ENCODE data around the gene IL12RB2. TPM values are rescaled to one million over a fixed set of nuclear protein-coding genes. Genes with fewer than 3 reads are reported as not detected.

The IL12RB2 gene
- polyA plus RNA-seq (ENCODE audit: insufficient read length in 4 of 4): under 1 TPM; 0.40 to 0.73 (median 0.51) TPM

DNA sequence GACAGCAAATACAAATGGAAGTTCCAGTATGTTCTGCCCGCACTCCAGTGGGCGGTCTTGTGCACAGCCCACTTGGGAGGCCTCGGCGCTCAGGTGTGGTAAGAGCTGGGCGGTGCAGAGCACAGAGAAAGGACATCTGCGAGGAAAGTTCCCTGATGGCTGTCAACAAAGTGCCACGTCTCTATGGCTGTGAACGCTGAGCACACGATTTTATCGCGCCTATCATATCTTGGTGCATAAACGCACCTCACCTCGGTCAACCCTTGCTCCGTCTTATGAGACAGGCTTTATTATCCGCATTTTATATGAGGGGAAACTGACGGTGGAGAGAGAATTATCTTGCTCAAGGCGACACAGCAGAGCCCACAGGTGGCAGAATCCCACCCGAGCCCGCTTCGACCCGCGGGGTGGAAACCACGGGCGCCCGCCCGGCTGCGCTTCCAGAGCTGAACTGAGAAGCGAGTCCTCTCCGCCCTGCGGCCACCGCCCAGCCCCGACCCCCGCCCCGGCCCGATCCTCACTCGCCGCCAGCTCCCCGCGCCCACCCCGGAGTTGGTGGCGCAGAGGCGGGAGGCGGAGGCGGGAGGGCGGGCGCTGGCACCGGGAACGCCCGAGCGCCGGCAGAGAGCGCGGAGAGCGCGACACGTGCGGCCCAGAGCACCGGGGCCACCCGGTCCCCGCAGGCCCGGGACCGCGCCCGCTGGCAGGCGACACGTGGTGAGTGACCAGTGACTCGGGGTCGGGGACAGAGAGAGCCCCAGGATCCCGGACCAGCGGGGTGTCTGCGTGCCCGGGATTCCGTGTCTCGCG lies at the start of gene IL12RB2:
TSS of gene IL12RB2 (plus strand) at position 623 of the 810 bp plus-strand sequence. CDS start 12,496 bp downstream, outside the sequence.
- DNase-seq (ENCODE audit: low read depth in 4 of 4, low spot score in 3 of 4): peak in 3 of 4 donors; percentile 8 to 16 (median 14)

- DNase-seq (ENCODE audit: low read depth in 4 of 4, low spot score in 3 of 4): no peak
These were observed 46.0 kb upstream of the IL12RB2 start for GRCh38 chr1:67261680-67262079.

DNA sequence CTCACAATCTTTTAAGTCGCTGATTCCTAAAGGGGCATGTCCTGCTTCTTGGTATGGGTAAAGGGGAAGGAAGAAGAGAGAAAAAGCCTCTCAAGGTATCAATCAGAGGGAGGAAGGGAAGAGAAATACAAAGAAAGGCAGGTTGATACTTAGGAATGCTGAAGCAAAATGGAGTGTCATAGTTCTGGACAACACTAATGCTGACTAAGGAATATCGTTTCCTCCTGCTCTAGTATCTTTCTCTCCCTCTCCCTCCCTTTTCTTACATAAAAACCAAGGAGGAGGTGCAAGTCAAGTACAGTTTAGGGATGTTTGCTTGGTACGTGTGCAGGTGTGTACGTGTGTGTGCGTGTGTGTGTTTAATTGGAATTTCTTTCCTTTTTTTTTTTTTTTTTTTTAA lies 44.9 kb upstream of the IL12RB2 start:
- no peak for DNase-seq (ENCODE audit: low read depth in 4 of 4, low spot score in 3 of 4)

DNA sequence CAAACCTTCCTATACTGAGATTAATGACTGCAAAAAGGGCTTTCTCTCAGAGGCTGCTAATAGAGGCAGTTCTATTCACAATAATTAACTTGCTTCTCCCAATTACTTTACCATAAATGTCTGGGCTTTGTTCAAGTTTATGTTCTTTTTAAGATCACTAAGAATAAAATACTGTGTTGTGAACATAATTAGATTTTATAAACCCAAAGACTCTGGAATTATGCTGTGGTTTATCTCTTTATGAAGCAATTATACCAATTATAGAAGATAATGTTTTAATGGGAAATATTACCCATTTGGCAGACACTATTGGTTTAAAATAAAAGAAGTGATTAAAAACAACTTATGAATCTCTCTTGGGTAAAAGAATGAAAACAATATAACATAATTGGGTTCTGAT lies 43.5 kb upstream of the IL12RB2 start:
- no peak for DNase-seq (ENCODE audit: low read depth in 4 of 4, low spot score in 3 of 4)

DNA sequence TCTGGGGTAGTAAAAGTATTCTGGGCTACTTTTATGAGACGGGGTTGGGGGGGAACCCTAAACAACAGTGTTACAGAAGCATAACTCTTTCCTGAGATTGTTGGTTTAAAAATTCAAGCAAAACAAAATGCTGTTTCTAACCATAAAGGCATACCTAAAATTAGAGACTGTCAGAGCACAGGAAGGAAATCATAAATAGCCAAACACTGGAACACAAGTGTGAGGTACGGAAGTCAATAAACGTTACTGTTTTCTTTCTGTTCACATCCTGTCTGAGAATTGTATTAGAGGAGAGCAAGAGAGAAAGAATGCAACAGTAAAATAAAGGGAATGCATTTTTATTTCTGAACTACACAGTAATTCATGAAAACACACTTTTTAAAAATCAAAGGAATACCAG lies 42.8 kb upstream of the IL12RB2 start:
- no peak for DNase-seq (ENCODE audit: low read depth in 4 of 4, low spot score in 3 of 4)

DNA sequence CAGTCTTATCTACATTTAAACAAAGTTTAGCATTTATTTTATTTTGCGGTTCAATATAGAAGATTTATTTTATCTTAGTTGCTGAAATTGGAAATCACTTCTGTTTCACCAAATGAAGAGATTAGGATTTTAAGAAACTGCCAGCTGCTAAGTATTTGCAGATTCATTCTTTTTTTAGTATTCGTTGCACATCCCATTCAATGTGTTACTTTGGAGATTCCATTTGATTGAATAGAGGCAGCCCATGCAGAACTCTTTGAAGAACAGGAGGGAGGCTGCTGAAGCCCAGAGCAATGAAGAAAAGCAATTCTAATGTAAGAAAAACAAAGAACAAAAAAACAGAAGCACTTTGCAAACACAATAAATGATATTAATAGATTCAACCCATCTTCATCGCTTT lies 38.6 kb upstream of the IL12RB2 start:
- no peak for DNase-seq (ENCODE audit: low read depth in 4 of 4, low spot score in 3 of 4)

DNA sequence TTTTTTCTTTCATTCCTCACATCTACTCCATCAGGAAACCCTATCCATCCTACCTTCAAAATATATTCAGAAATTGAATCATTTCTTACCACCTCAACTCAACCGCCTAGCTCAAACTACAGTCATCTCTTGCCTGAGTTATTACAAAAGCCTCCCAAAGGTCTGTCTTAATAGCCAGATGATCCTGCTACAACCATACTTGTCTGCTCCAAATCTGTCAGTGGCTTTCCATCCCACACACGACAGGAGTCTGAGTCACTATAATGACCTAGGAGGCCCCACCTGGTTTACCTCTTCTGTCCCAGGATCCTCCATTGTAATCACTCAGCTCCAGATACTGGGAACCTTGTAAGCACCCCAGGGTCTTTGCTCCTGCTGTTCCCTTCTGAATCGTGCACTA lies 37.1 kb upstream of the IL12RB2 start:
- DNase-seq (ENCODE audit: low read depth in 4 of 4, low spot score in 3 of 4): no peak

DNA sequence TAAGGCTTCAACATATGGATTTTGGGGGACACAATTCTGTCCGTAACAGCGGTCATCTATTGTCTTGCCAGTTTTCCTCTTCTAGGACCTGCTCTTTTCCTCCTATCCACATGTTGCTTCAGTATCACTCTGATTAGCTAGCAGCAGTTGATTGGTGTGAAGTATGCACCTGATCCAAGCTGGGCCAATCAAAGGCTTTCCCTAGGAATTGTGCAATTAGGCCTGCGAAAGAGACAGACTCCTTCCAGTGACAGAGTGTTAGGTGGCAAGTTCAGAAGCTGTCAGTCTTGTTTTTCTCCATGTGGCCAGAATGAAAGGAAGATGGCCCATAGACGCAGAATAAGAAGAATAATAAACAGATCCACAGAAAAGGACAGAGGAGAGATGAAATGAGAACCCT lies 34.1 kb upstream of the IL12RB2 start:
- DNase-seq (ENCODE audit: low read depth in 4 of 4, low spot score in 3 of 4): no peak

DNA sequence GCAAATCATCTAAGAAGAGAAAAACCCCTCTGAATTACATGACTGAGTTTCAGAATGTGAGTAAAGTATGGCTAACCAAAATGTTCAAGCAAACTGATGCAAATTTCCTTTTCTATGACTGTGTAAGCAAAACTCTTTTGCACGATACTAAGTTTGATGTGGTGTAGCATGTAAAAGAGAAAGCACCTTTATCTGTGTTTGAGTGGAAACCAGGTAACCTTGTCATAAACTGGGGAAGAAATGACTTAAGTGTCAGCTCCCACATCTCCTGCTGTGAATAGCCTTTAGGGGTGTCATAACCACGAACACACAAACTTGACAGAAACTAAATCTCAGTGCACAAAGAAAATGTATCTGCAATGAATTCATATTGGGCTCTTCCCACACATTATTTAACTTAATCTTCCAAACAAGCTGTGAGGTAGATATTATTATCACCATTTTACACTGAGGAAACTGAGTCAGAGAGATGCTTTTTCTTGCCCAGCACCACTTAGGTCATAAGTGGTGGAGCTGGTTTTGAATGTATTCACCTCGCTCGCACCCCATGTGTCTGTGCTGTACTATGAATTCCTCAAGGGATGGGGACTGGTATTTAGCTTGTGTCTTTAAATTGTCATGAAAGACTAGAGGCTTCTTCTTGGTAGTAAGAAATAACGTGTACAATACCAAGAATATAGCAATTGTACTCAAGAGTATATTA lies 32.9 kb upstream of the IL12RB2 start:
- DNase-seq (ENCODE audit: low read depth in 4 of 4, low spot score in 3 of 4): no peak

DNA sequence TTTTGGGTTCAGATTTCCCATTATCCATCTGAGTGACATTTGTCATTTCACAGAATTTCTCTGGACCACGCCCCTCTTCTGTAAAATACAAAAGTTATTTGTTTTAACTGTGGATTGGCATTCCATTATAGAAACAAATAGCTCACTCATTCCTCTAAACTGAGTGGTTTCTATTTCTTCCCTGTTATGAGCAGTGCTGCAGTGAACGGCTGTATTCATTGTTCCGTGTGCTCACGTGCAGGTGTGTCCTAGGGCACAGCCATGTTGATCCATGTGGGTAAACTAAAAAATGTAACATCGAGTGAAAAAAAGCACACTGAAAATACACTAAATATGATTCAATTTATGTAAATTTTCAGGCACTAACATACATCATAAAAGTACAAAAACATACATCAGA lies 27.0 kb upstream of the IL12RB2 start:
- no peak for DNase-seq (ENCODE audit: low read depth in 4 of 4, low spot score in 3 of 4)

GRCh38 chr1:67281244-67281643 lies 26.4 kb upstream of the IL12RB2 start:
- peak in 1 of 4 donors; percentile 3 for DNase-seq (ENCODE audit: low read depth in 4 of 4, low spot score in 3 of 4)

- no peak for DNase-seq (ENCODE audit: low read depth in 4 of 4, low spot score in 3 of 4)
These were observed 21.7 kb upstream of the IL12RB2 start for GRCh38 chr1:67285780-67286488.

GRCh38 chr1:67290236-67290635 lies 17.4 kb upstream of the IL12RB2 start:
- no peak for DNase-seq (ENCODE audit: low read depth in 4 of 4, low spot score in 3 of 4)

- no peak for DNase-seq (ENCODE audit: low read depth in 4 of 4, low spot score in 3 of 4)
These were observed 12.6 kb upstream of the IL12RB2 start for GRCh38 chr1:67294836-67295617.

GRCh38 chr1:67298762-67299161 lies 8.9 kb upstream of the IL12RB2 start:
- DNase-seq (ENCODE audit: low read depth in 4 of 4, low spot score in 3 of 4): no peak

- no peak for DNase-seq (ENCODE audit: low read depth in 4 of 4, low spot score in 3 of 4)
These were observed 8.4 kb upstream of the IL12RB2 start for GRCh38 chr1:67299296-67299695.

- DNase-seq (ENCODE audit: low read depth in 4 of 4, low spot score in 3 of 4): no peak
These were observed 7.1 kb upstream of the IL12RB2 start for GRCh38 chr1:67300561-67300960.

- DNase-seq (ENCODE audit: low read depth in 4 of 4, low spot score in 3 of 4): no peak
These were observed 3.6 kb upstream of the IL12RB2 start for GRCh38 chr1:67304023-67304422.

- DNase-seq (ENCODE audit: low read depth in 4 of 4, low spot score in 3 of 4): no peak
These were observed 1.1 kb upstream of the IL12RB2 start for GRCh38 chr1:67306547-67306946.

DNA sequence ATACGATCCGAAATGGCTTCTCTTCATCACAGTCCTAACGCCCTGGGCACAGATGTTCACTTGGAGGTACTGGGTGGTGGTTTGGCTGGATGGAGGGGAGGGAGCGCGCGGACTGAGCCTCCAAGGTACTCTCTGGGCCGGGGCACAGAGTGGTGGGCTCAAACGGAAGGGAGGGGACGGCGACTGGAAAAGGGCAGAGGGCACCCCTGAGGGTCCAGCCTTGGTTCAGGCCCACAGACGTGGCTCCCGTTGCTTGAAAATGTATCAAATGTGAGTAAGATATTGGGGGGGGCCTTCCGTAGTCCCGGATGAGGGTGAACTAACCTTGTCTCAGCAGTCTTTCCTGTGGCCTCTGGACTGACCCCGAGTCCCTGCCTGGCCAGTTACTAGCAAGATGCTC lies 463 bp downstream of the IL12RB2 start:
- DNase-seq (ENCODE audit: low read depth in 4 of 4, low spot score in 3 of 4): no peak

DNA sequence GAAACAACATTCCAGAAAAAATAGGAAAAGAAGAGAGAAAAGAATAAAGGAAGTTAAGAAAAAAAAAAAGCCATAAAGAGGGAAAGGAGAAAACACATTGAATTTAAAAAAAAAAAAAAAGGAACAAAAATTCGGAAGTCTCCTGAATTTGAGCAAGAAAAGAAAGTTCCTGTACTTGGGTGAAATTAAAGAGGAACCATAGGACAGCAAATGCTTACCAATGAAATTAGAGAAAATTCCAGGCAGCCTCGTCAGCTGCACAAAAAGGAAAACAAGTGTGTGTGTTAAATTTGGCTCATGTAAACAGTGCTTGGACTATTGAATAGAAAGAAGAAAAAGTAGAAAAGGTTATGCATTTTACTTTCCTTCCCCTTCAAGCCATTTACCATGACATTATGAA lies 4.9 kb downstream of the IL12RB2 start:
- DNase-seq (ENCODE audit: low read depth in 4 of 4, low spot score in 3 of 4): no peak
